OCI-LY1 (cell line): ENCODE data around the gene DMRTB1.

ENCODE experiments used
- H2AFZ ChIP-seq: fragments of 200-600 bp; sonication (generic), shearing (Covaris generic); 2 replicates; pipeline ENCODE4 v1.6.0; 2014; ENCODE audit warnings: antibody characterized with exemption, mild to moderate bottlenecking, low read length
- H3F3A ChIP-seq: fragments of 200-600 bp; sonication (generic), shearing (Covaris generic); 2 replicates; pipeline ENCODE4 v1.6.0; 2014; ENCODE audit warnings: mild to moderate bottlenecking, antibody characterized with exemption, low read length, moderate library complexity; ENCODE audit not compliant: insufficient read depth
- H3K27ac ChIP-seq: fragments of 200-600 bp; sonication (generic); 2 replicates; pipeline ENCODE4 v1.5.1; 2014; ENCODE audit warnings: low read length, mixed run types, mild to moderate bottlenecking, low read depth; ENCODE audit not compliant: poor library complexity, severe bottlenecking
- H3K27me3 ChIP-seq: fragments of 200-600 bp; sonication (generic); 2 replicates; pipeline ENCODE4 v1.6.0; 2014; ENCODE audit warnings: antibody characterized with exemption, mild to moderate bottlenecking, low read length, moderate library complexity; ENCODE audit not compliant: insufficient read depth
- H3K36me3 ChIP-seq: fragments of 200-600 bp; sonication (generic); 2 replicates; pipeline ENCODE4 v1.6.1; 2014; ENCODE audit warnings: mild to moderate bottlenecking, antibody characterized with exemption, low read length, moderate library complexity, mixed read lengths; ENCODE audit not compliant: insufficient read depth
- H3K4me1 ChIP-seq: fragments of 200-600 bp; sonication (generic); 2 replicates; pipeline ENCODE4 v1.5.1; 2014; ENCODE audit warnings: mild to moderate bottlenecking, low read length, moderate library complexity; ENCODE audit not compliant: insufficient read depth, severe bottlenecking
- H3K4me2 ChIP-seq: fragments of 200-600 bp; sonication (generic), shearing (Covaris generic); 2 replicates; pipeline ENCODE4 v1.6.1; 2014; ENCODE audit warnings: low read length
- H3K4me3 ChIP-seq: fragments of 200-600 bp; sonication (generic); 2 replicates; pipeline ENCODE4 v1.5.1; 2014; ENCODE audit warnings: low read length, low read depth, mild to moderate bottlenecking, mixed read lengths; ENCODE audit not compliant: poor library complexity, severe bottlenecking
- H3K79me2 ChIP-seq: fragments of 200-600 bp; shearing (Covaris generic); 2 replicates; pipeline ENCODE4 v1.6.1; 2016; ENCODE audit warnings: mixed run types, low read length, mixed read lengths; ENCODE audit not compliant: insufficient read depth
- H3K9ac ChIP-seq: fragments of 200-600 bp; sonication (generic), shearing (Covaris generic); 2 replicates; pipeline ENCODE4 v1.6.1; 2014; ENCODE audit warnings: mild to moderate bottlenecking, low read length, mixed read lengths
- H3K9me2 ChIP-seq: fragments of 200-600 bp; sonication (generic), shearing (Covaris generic); 2 replicates; pipeline ENCODE4 v1.6.1; 2014; ENCODE audit warnings: low read depth, mild to moderate bottlenecking, low read length, mixed read lengths
- H3K9me3 ChIP-seq: fragments of 200-600 bp; shearing (Covaris generic); 2 replicates; pipeline ENCODE4 v1.6.1; 2014; ENCODE audit warnings: low read length, mixed read lengths
- H4K20me1 ChIP-seq: fragments of 200-600 bp; sonication (generic), shearing (Covaris generic); 2 replicates; pipeline ENCODE4 v1.6.0; 2016; ENCODE audit warnings: mild to moderate bottlenecking, low read length; ENCODE audit not compliant: insufficient read depth
- EZH2 ChIP-seq: fragments of 200-600 bp; sonication (generic), shearing (Covaris generic); IDR thresholded peaks from 2 replicates; pipeline ENCODE4 v1.8.0; 2017; ENCODE audit warnings: borderline replicate concordance, mixed run types, mild to moderate bottlenecking, antibody characterized with exemption, low read length, moderate library complexity, mixed read lengths
- TF ChIP-seq, protein P1 (sequence below): fragments of 200-600 bp; sonication (generic), shearing (Covaris generic); IDR thresholded peaks from 2 replicates; pipeline ENCODE4 v1.5.1; 2017; ENCODE audit warnings: mild to moderate bottlenecking, antibody characterized with exemption, low read length, moderate library complexity, mixed read lengths

The DMRTB1 gene

DNA sequence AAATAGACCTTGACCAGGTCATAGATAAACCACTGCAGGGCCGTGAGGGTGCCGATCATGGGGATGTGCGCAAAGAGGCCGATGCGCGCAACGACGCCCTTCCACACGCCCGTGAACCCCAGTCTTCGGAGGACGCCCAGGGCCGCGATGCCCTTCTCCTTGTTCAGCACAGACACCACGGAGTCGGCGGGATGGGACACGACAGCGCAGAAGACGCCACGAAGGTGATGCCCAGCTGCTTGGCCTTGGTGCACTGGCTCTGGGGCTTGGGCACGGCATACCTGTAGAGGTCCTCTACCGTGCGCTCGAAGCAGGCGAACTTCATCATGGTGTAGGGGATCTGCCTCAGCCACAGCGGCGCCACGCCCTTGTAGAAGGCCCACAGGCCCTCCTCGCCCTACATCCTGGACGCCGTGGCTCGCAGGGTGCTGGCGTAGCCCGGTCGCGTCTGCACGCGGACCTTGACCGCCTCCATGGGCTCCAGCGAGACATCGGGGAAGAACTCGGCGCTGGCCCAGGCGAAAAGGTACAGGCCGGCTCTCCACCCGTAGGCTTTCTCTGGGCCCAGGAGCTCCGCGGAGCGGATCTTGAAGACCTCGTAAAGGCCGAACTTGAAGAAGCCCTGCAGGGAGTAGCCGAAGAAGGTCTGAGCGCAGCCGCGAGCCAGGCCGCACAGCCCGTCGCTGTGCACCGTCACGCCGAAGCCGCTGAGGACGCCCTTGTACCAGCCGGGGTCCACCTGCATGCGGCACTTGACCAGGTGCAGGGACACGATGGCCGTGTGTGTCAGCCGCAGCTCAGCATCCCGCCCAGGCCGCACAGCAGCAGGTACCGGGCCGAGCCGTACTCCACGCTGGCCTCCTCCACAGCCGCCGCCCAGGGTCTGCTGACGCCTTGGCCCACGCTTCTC, 20.5 kb upstream of the DMRTB1 start:
- Histone ChIP-seq H3K9me3 (no peaks in the 10 kb centered on the region), H3K4me2 (no peak overlapping the region), H3K36me3 (no peaks in the 10 kb centered on the region), H3K79me2 (no peaks in the 10 kb centered on the region), H3K27me3 (no peaks in the 10 kb centered on the region), H3F3A (no peaks in the 10 kb centered on the region), H3K9ac (no peak overlapping the region), H3K27ac (no peak overlapping the region), H2AFZ (no peak overlapping the region), H4K20me1 (no peaks in the 10 kb centered on the region), H3K4me1 (no peaks in the 10 kb centered on the region), H3K4me3 (no peak overlapping the region), H3K9me2 (no peaks in the 10 kb centered on the region)
- TF ChIP-seq EZH2, result no peak
- TF ChIP-seq, protein P1, sequence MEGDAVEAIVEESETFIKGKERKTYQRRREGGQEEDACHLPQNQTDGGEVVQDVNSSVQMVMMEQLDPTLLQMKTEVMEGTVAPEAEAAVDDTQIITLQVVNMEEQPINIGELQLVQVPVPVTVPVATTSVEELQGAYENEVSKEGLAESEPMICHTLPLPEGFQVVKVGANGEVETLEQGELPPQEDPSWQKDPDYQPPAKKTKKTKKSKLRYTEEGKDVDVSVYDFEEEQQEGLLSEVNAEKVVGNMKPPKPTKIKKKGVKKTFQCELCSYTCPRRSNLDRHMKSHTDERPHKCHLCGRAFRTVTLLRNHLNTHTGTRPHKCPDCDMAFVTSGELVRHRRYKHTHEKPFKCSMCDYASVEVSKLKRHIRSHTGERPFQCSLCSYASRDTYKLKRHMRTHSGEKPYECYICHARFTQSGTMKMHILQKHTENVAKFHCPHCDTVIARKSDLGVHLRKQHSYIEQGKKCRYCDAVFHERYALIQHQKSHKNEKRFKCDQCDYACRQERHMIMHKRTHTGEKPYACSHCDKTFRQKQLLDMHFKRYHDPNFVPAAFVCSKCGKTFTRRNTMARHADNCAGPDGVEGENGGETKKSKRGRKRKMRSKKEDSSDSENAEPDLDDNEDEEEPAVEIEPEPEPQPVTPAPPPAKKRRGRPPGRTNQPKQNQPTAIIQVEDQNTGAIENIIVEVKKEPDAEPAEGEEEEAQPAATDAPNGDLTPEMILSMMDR, result no peak

DNA sequence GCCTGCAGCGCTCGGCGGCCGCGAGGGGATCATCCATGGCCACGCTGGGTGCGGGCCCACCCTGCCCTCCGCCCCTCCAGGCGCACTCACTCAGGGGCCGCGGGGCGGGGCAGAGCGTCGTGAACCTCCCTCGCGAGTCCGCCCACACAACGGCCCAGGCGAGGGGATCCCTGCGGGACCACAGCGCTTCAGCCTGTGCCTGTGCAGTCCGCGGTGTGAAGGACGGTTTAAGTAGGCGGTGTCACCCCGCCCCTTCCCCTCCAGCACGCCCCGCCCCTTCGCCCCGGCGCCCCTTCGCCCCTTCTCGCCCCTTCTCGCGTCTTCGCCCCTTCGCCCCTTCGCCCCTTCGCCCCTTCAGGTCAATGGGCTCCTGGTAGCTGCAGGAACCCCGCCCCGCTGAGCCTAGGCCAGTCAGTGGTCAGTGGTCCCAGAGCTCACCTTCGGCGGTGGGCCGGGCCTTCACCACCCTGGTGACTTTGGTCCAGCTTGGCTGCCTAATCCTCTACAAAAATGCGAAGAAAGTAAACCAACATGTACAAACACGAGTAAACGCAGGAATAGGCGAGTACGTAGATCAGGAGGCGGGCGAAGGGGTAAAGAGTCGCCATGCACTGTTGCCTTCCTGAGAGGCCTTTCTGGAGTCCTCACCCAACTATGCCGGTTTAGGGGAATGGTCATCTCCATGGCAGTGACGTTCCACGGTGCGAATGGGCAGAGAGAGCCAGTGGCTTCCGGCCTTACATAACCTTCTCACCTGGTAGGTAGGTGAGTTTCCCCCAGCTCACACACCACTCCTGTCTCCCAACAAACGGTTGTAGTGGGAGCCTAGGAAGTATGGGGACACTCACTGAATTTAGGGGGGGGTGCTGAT, 19.6 kb upstream of the DMRTB1 start:
- Histone ChIP-seq H3K9ac (no peak overlapping the region), H3K36me3 (no peaks in the 10 kb centered on the region), H3K9me2 (no peaks in the 10 kb centered on the region), H3K4me1 (no peaks in the 10 kb centered on the region), H3K27me3 (no peaks in the 10 kb centered on the region), H3K27ac (no peak overlapping the region), H3K79me2 (no peaks in the 10 kb centered on the region), H3K4me2 (no peak overlapping the region), H3K4me3 (no peak overlapping the region), H3K9me3 (no peaks in the 10 kb centered on the region), H2AFZ (no peak overlapping the region), H4K20me1 (no peaks in the 10 kb centered on the region), H3F3A (no peaks in the 10 kb centered on the region)
- TF ChIP-seq, protein P1, result no peak
- no peak for TF ChIP-seq EZH2

DNA sequence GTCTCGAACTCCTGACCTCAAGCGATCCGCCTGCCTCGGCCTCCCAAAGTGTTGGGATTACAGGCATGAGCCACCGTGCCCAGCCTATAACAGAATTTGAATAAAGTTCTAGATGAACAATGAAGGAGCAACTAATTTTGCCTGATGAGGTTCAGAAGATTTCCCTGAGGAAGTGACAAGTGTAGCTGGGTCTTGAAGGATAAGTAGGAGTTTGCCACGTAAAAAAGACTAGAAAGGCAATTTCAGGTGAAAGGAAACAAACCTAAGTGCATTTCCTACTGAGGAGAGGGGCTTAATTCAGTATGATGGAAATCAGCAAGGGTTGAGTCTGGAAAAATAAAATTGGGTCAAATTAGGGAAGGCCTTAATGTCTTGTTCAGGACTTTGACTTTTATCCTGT, 18.6 kb upstream of the DMRTB1 start:
- H3K27ac ChIP-seq, result no peak overlapping the region
- TF ChIP-seq, protein P1, result no peak
- TF ChIP-seq EZH2, result no peak
- H3K79me2 ChIP-seq, result no peaks in the 10 kb centered on the region
- no peak overlapping the region for H3K4me2 ChIP-seq
- no peaks in the 10 kb centered on the region for H3K27me3 ChIP-seq
- H3F3A ChIP-seq, result no peaks in the 10 kb centered on the region
- H4K20me1 ChIP-seq, result no peaks in the 10 kb centered on the region
- no peaks in the 10 kb centered on the region for H3K9me3 ChIP-seq
- H2AFZ ChIP-seq, result no peak overlapping the region
- H3K4me1 ChIP-seq, result no peaks in the 10 kb centered on the region
- no peaks in the 10 kb centered on the region for H3K36me3 ChIP-seq
- H3K9me2 ChIP-seq, result no peaks in the 10 kb centered on the region
- no peak overlapping the region for H3K9ac ChIP-seq
- no peak overlapping the region for H3K4me3 ChIP-seq
